Measurements from ENCODE around the gene ATP6V1G1. TPM values are rescaled to one million over a fixed set of nuclear protein-coding genes. Genes with fewer than 3 reads are reported as not detected.

The ATP6V1G1 gene
- total RNA-seq, 4 donors from 2014 or later, result 151 to 210 (median 185) TPM

- H3K27ac ChIP-seq, result peak overlapping the region in 1 of 4 donors; percentile 29
- intact Hi-C loops (cut with DNase I), result no loop called here
- peaks cover 0 to 11% (median 0%) of the 10 kb centered on the region in 3 donors for H3K4me1 ChIP-seq
- WGBS, 2 donors, result 64 to 100% methylated on average over 1 to 5 of the region's 5 CpGs
- TF ChIP-seq CTCF (IDR thresholded peaks at IDR 0.05) (no peak), POLR2A (IDR thresholded peaks at IDR 0.05) (no peak)
- no peak overlapping the region for H3K4me3 ChIP-seq
- H3K9me3 ChIP-seq, result peaks cover 0 to 7% (median 0%) of the 10 kb centered on the region in 3 donors
- no peaks in the 10 kb centered on the region for H3K27me3 ChIP-seq
- peaks cover 9 to 44% (median 23%) of the 10 kb centered on the region in 3 donors for H3K36me3 ChIP-seq
- no peak for DNase-seq
Measured at GRCh38 chr9:114602620-114603019, 15.1 kb downstream of the ATP6V1G1 start.

- H3K27me3 ChIP-seq, result no peaks in the 10 kb centered on the region
- H3K4me1 ChIP-seq, result peaks cover 0 to 11% (median 0%) of the 10 kb centered on the region in 3 donors
- WGBS, 2 donors, result 70 to 75% methylated on average over 4 of the region's 4 CpGs
- peaks cover 7 to 38% (median 17%) of the 10 kb centered on the region in 3 donors for H3K36me3 ChIP-seq
- H3K4me3 ChIP-seq, result no peak overlapping the region
- no peak for DNase-seq
- intact Hi-C loops (cut with DNase I), result no loop called here
- TF ChIP-seq CTCF (IDR thresholded peaks at IDR 0.05), result no peak
- no peak for TF ChIP-seq POLR2A (IDR thresholded peaks at IDR 0.05)
- H3K9me3 ChIP-seq, result peaks cover 0 to 7% (median 0%) of the 10 kb centered on the region in 3 donors
- peak overlapping the region in 1 of 4 donors; percentile 29 for H3K27ac ChIP-seq
Measured at GRCh38 chr9:114603248-114603647, 15.7 kb downstream of the ATP6V1G1 start.

- TF ChIP-seq CTCF (IDR thresholded peaks at IDR 0.05) (no peak), POLR2A (IDR thresholded peaks at IDR 0.05) (no peak)
- peaks cover 0 to 13% (median 0%) of the 10 kb centered on the region in 3 donors for H3K4me1 ChIP-seq
- 82 to 88% methylated on average over 3 of the region's 3 CpGs for WGBS, 2 donors
- H3K27me3 ChIP-seq, result no peaks in the 10 kb centered on the region
- intact Hi-C loops (cut with DNase I), result no loop called here
- DNase-seq, result no peak
- H3K9me3 ChIP-seq, result peaks cover 0 to 7% (median 0%) of the 10 kb centered on the region in 3 donors
- peaks cover 5 to 20% (median 7%) of the 10 kb centered on the region in 3 donors for H3K36me3 ChIP-seq
- no peak overlapping the region for H3K27ac ChIP-seq
- no peak overlapping the region for H3K4me3 ChIP-seq
Measured at GRCh38 chr9:114604989-114605388, 17.4 kb downstream of the ATP6V1G1 start.

- Histone ChIP-seq H3K36me3 (peaks cover 0 to 10% (median 0%) of the 10 kb centered on the region in 3 donors), H3K27me3 (no peaks in the 10 kb centered on the region), H3K27ac (peak overlapping the region in 1 of 4 donors; percentile 16), H3K4me1 (peaks cover 0 to 24% (median 4%) of the 10 kb centered on the region in 3 donors), H3K9me3 (peaks cover 0 to 7% (median 0%) of the 10 kb centered on the region in 3 donors), H3K4me3 (no peak overlapping the region)
- TF ChIP-seq CTCF (IDR thresholded peaks at IDR 0.05) (no peak), POLR2A (IDR thresholded peaks at IDR 0.05) (no peak)
- intact Hi-C loops (cut with DNase I), result no loop called here
- WGBS, 2 donors, result 68 to 77% methylated on average over 7 of the region's 7 CpGs
- DNase-seq, result no peak
Measured at GRCh38 chr9:114606068-114606467, 18.5 kb downstream of the ATP6V1G1 start.

GRCh38 chr9:114606597-114607207 is 19.1 kb downstream of the ATP6V1G1 start:
- no peak for DNase-seq

More at GRCh38 chr9:114606597-114607207, 19.1 kb downstream of the ATP6V1G1 start:
- H3K4me3 ChIP-seq, result no peak overlapping the region
- no peak overlapping the region for H3K27ac ChIP-seq
- intact Hi-C loops (cut with DNase I), result no loop called here
- peaks cover 0 to 26% (median 4%) of the 10 kb centered on the region in 3 donors for H3K4me1 ChIP-seq
- no peak for TF ChIP-seq CTCF (IDR thresholded peaks at IDR 0.05)
- TF ChIP-seq POLR2A (IDR thresholded peaks at IDR 0.05), result no peak
- H3K9me3 ChIP-seq, result peaks cover 0 to 6% (median 0%) of the 10 kb centered on the region in 3 donors
- H3K36me3 ChIP-seq, result peaks cover 0 to 3% (median 0%) of the 10 kb centered on the region in 3 donors
- no peaks in the 10 kb centered on the region for H3K27me3 ChIP-seq
